ENCODE results near the gene STMND1.

- peak; percentile 11 for TF ChIP-seq CTCF (IDR thresholded peaks at IDR 0.05; ENCODE audit: insufficient read depth, low read length)
- no peak for TF ChIP-seq POLR2AphosphoS5 (IDR thresholded peaks at IDR 0.05; ENCODE audit: low read depth)
- TF ChIP-seq GABPA (IDR thresholded peaks at IDR 0.05; ENCODE audit: low read depth) = no peak
- no peak for TF ChIP-seq SPI1 (IDR thresholded peaks at IDR 0.05; ENCODE audit: borderline replicate concordance, low read depth)
- TF ChIP-seq REST (IDR thresholded peaks at IDR 0.05; ENCODE audit: insufficient replicate concordance, low read depth) = no peak
Observed at GRCh38 chr6:17086469-17086868, 15.4 kb upstream of the STMND1 start.

Measured in HL-60 (cell line).